DOHH2 (cell line): ENCODE results near the gene GP1BB.

Source experiments
- H3F3A ChIP-seq: fragments of 200-600 bp; sonication (generic), shearing (Covaris generic); 2 replicates; pipeline ENCODE4 v1.6.0; 2016; ENCODE audit warnings: antibody characterized with exemption, mild to moderate bottlenecking; ENCODE audit not compliant: control insufficient read depth, insufficient read depth
- H3K27ac ChIP-seq: fragments of 200-600 bp; sonication (generic); 2 replicates; pipeline ENCODE4 v1.5.1; 2014; ENCODE audit warnings: low read depth, mild to moderate bottlenecking, low read length, moderate library complexity
- H3K27me3 ChIP-seq: fragments of 200-600 bp; sonication (generic); 2 replicates; pipeline ENCODE4 v1.6.1; 2014; ENCODE audit warnings: mild to moderate bottlenecking, low read length, mixed read lengths; ENCODE audit not compliant: control insufficient read depth
- H3K36me3 ChIP-seq: fragments of 200-600 bp; sonication (generic); 2 replicates; pipeline ENCODE4 v1.6.1; 2014; ENCODE audit warnings: mild to moderate bottlenecking, low read length, moderate library complexity, mixed read lengths; ENCODE audit not compliant: control insufficient read depth
- H3K4me1 ChIP-seq: fragments of 200-600 bp; sonication (generic); 2 replicates; pipeline ENCODE4 v1.6.1; 2014; ENCODE audit warnings: mild to moderate bottlenecking, low read length, mixed read lengths; ENCODE audit not compliant: control insufficient read depth
- H3K4me2 ChIP-seq: fragments of 200-600 bp; sonication (generic); 2 replicates; pipeline ENCODE4 v1.6.0; 2014; ENCODE audit warnings: mild to moderate bottlenecking, low read length, moderate library complexity
- H3K4me3 ChIP-seq: fragments of 200-600 bp; sonication (generic); 2 replicates; pipeline ENCODE4 v1.5.1; 2014; ENCODE audit warnings: mild to moderate bottlenecking, low read length, mixed read lengths
- H3K79me2 ChIP-seq: fragments of 200-600 bp; sonication (generic); 2 replicates; pipeline ENCODE4 v1.6.1; 2014; ENCODE audit warnings: mild to moderate bottlenecking, low read length, mixed read lengths; ENCODE audit not compliant: control insufficient read depth
- H3K9me2 ChIP-seq: fragments of 200-600 bp; sonication (generic); replicated peaks from 2 replicates; pipeline ENCODE4 v1.6.1; 2014; ENCODE audit warnings: mild to moderate bottlenecking, low read length, mixed read lengths; ENCODE audit not compliant: control insufficient read depth
- H3K9me3 ChIP-seq: fragments of 200-600 bp; sonication (generic); 2 replicates; pipeline ENCODE4 v1.6.1; 2014; ENCODE audit warnings: antibody characterized with exemption, low read length, mixed read lengths; ENCODE audit not compliant: control insufficient read depth, insufficient read depth
- H4K20me1 ChIP-seq: fragments of 200-600 bp; sonication (generic); 2 replicates; pipeline ENCODE4 v1.6.0; 2014; ENCODE audit warnings: low read depth, mild to moderate bottlenecking, antibody characterized with exemption, low read length, moderate library complexity; ENCODE audit not compliant: control insufficient read depth, insufficient read depth
- CTCF ChIP-seq: fragments of 200-600 bp; sonication (generic); IDR thresholded peaks from one replicate; pipeline ENCODE4 v1.5.1; 2014; ENCODE audit warnings: antibody characterized with exemption, mild to moderate bottlenecking, low read depth, low read length; ENCODE audit not compliant: poor library complexity, severe bottlenecking
- EZH2phosphoT487 ChIP-seq: fragments of 200-600 bp; sonication (generic); IDR thresholded peaks from 2 replicates; pipeline ENCODE4 v1.6.1; 2017; ENCODE audit warnings: borderline replicate concordance, mild to moderate bottlenecking, antibody characterized with exemption, low read length, moderate library complexity, mixed read lengths

The GP1BB gene

DNA sequence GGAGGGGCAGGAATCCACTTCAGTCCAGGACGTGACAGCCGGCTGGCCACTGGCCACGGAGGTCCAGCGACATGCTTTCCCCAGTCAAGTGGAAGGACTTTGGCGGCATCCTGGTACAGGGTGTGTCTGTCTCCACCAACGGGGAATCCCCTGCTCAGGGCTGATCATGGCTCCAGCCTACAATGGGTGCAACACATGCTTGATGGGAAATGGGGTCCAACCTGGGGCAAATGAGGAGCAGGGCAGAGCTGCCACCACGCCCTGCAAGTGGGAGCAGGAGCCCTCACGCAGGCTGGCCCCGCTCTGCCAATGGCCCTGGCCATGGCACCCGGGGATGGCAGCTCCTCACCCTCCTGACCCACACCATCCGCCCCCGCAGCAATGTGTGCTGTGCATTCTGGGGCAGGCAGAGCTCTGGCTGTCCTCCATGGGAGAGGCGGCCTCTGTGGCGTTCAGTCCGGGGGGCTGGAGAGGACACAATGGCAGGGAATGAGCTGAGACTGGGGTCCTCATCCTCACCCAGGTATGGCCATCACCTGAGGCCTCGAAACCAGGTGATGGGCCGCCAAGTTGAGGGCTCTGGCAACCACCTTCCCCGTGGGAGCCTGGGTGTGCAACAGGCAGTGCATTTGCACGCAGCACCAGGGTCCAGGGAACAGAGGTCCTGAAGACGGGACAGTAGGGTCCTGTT lies 14.9 kb upstream of the GP1BB start:
- Histone ChIP-seq H3K27me3 (peaks cover 4% of the 10 kb centered on the region), H4K20me1 (no peaks in the 10 kb centered on the region), H3K4me1 (no peaks in the 10 kb centered on the region), H3K27ac (no peak overlapping the region), H3K36me3 (no peaks in the 10 kb centered on the region), H3K79me2 (no peaks in the 10 kb centered on the region), H3K4me3 (no peak overlapping the region), H3K9me2 (no peaks in the 10 kb centered on the region), H3K9me3 (no peaks in the 10 kb centered on the region), H3K4me2 (no peak overlapping the region), H3F3A (no peaks in the 10 kb centered on the region)
- TF ChIP-seq CTCF: no peak

GRCh38 chr22:19709063-19709769 lies 14.1 kb upstream of the GP1BB start:
- no peaks in the 10 kb centered on the region for H3K79me2 ChIP-seq
- H4K20me1 ChIP-seq: no peaks in the 10 kb centered on the region
- H3K9me3 ChIP-seq: no peaks in the 10 kb centered on the region
- no peaks in the 10 kb centered on the region for H3K36me3 ChIP-seq
- TF ChIP-seq CTCF (no peak), EZH2phosphoT487 (no peak)
- H3K4me2 ChIP-seq: no peak overlapping the region
- H3K4me3 ChIP-seq: no peak overlapping the region
- H3K4me1 ChIP-seq: no peaks in the 10 kb centered on the region
- no peaks in the 10 kb centered on the region for H3K9me2 ChIP-seq
- peaks cover 4% of the 10 kb centered on the region for H3K27me3 ChIP-seq
- no peak overlapping the region for H3K27ac ChIP-seq
- H3F3A ChIP-seq: no peaks in the 10 kb centered on the region

- Histone ChIP-seq H3K27me3 (peaks cover 10% of the 10 kb centered on the region), H3K27ac (no peak overlapping the region), H4K20me1 (no peaks in the 10 kb centered on the region), H3K9me3 (no peaks in the 10 kb centered on the region), H3K9me2 (no peaks in the 10 kb centered on the region), H3F3A (no peaks in the 10 kb centered on the region), H3K79me2 (no peaks in the 10 kb centered on the region), H3K4me2 (no peak overlapping the region), H3K4me3 (no peak overlapping the region), H3K4me1 (no peaks in the 10 kb centered on the region), H3K36me3 (no peaks in the 10 kb centered on the region)
- no peak for TF ChIP-seq CTCF
- no peak for TF ChIP-seq EZH2phosphoT487
Measured at GRCh38 chr22:19710020-19710768, 13.1 kb upstream of the GP1BB start.
